Skeletal muscle satellite cell (primary cell): Measurements from ENCODE around the gene MS4A6E.

Experiments
- H3K27me3 ChIP-seq: 2 replicates; pipeline ENCODE4 v1.7.0; 2013; ENCODE audit warnings: low read length; ENCODE audit not compliant: control insufficient read depth, insufficient read depth
- H3K36me3 ChIP-seq: 2 replicates; pipeline ENCODE4 v1.7.0; 2013; ENCODE audit warnings: mild to moderate bottlenecking, control low read depth, low read length; ENCODE audit not compliant: insufficient read depth
- H3K4me1 ChIP-seq: 2 replicates; pipeline ENCODE4 v1.7.0; 2013; ENCODE audit warnings: low read length; ENCODE audit not compliant: control insufficient read depth, insufficient read depth
- H3K4me2 ChIP-seq: 2 replicates; pipeline ENCODE4 v1.7.0; 2013; ENCODE audit warnings: mild to moderate bottlenecking, low read length
- H3K4me3 ChIP-seq: 2 replicates; pipeline ENCODE4 v1.7.0; 2013; ENCODE audit warnings: low read length
- H3K9ac ChIP-seq: 2 replicates; pipeline ENCODE4 v1.7.0; 2013; ENCODE audit warnings: mild to moderate bottlenecking, low read depth, low read length, moderate library complexity
- H3K9me3 ChIP-seq: replicated peaks from 2 replicates; pipeline ENCODE4 v1.7.0; 2013; ENCODE audit warnings: mild to moderate bottlenecking, control low read depth, low read length

MS4A6E gene

DNA sequence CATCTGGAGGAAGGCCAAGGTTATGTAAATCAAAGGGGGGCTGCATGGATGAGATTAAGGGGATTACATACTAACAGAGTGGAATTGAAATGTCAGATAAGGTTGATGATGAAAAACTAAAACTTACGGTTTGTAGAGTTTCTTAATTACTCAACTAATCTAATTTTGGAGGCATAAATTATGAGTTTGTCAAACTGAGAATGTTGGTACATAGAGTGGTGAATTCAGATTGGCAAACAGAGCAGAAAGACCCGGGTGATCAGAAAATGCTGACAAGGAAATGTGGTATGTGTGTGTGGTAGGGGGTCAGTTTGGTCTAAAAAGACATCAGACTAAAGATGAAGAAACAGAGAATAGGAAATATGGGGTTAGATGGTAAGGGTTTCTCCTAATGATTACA lies 11.0 kb downstream of the MS4A6E start:
- no peak overlapping the region for H3K4me2 ChIP-seq
- H3K4me1 ChIP-seq, result no peaks in the 10 kb centered on the region
- H3K9ac ChIP-seq, result no peak overlapping the region
- no peaks in the 10 kb centered on the region for H3K36me3 ChIP-seq
- H3K9me3 ChIP-seq, result no peaks in the 10 kb centered on the region
- H3K4me3 ChIP-seq, result no peak overlapping the region
- H3K27me3 ChIP-seq, result no peaks in the 10 kb centered on the region

DNA sequence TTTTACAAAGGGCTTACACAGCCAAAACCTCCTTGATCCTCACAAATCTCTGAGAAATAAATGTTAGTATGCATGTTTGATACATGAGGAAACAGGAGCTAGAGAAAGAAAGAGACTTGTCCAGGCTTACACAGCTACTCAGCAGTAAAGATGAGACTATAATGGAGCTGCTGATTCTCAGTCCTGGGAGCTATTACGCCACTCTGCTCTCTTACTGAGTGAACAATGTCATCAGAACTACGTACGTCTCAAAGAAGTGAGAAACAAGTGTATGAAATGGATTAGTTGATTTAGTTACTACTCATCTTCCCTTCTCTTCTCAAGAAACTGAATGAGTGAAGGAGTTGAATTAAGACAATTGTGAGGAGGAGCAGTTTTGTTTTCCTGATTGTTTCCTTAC lies 12.3 kb downstream of the MS4A6E start:
- H3K9me3 ChIP-seq, result no peaks in the 10 kb centered on the region
- H3K27me3 ChIP-seq, result no peaks in the 10 kb centered on the region
- no peak overlapping the region for H3K4me3 ChIP-seq
- no peaks in the 10 kb centered on the region for H3K36me3 ChIP-seq
- no peaks in the 10 kb centered on the region for H3K4me1 ChIP-seq
- no peak overlapping the region for H3K4me2 ChIP-seq
- H3K9ac ChIP-seq, result no peak overlapping the region

DNA sequence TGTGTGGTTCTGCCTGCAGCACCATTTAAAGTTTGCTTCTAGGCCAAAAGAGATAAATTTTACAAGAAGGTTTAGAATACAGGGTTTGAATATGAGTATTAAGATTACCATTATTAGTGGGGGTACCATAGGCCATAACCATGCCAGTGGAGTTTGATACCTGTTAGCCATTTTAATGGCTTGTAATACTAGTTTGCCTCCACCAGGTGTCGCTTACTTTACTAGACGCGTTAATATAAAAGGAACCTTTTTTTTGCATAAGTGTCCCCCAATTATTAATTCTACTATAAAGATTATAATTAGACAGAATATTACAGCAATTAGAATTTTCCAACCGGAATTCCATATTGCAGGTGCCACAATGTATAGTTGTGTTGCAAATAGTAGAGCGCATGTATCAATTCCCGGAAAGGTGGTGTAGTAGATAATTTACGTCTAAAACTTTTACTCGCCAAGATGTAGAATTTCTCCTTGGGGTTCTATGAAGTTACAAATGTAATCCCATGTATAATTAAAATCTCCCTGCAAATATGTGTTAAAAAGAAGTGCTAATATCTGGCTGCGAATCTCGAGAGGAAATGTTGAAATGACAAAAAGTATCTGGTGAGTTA lies 16.1 kb downstream of the MS4A6E start:
- Histone ChIP-seq H3K36me3 (no peaks in the 10 kb centered on the region), H3K4me2 (no peak overlapping the region), H3K4me3 (no peak overlapping the region), H3K9ac (no peak overlapping the region), H3K9me3 (no peaks in the 10 kb centered on the region), H3K4me1 (no peaks in the 10 kb centered on the region), H3K27me3 (no peaks in the 10 kb centered on the region)

DNA sequence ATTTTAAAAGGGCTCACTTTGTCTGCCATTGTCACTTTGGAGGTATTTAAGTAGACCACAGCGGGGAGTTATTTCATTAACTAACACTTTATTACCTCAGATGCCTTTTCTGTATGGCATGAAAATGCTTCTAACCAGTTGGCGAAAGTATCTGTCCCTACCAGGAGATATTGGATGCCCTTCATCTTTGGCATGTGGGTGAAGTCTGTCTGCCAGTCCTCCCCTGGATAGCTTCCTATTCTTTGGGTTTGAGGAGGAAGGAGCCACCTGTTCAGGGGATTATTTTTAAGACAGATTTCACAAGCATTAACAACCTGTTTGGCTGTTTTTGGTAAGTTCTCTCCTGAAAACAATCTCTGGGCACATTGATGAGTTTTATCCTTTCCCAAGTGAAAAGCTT lies 17.1 kb downstream of the MS4A6E start:
- no peak overlapping the region for H3K4me3 ChIP-seq
- H3K4me1 ChIP-seq, result no peaks in the 10 kb centered on the region
- H3K4me2 ChIP-seq, result no peak overlapping the region
- H3K9ac ChIP-seq, result no peak overlapping the region
- no peaks in the 10 kb centered on the region for H3K27me3 ChIP-seq
- H3K9me3 ChIP-seq, result no peaks in the 10 kb centered on the region
- no peaks in the 10 kb centered on the region for H3K36me3 ChIP-seq

DNA sequence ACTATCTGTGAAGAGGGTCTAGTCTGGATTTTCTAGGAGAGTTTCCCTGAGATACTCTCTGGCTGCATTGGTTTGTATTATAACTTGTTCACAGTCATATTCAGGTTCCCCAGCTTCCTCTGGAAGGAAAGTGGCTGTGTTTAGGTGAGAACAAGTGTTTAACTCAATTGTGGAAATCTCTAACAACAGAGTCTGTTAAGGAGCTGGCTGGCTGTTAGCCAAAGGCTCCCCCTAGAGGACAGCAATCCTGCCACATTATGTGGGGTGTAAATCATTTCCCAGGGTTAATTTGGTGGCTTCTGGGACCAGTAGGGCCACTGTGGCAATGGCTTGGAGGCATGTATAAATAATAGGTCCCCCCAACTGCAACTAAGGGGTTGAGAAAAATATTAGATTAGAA lies 18.4 kb downstream of the MS4A6E start:
- no peak overlapping the region for H3K9ac ChIP-seq
- H3K9me3 ChIP-seq, result no peaks in the 10 kb centered on the region
- no peak overlapping the region for H3K4me3 ChIP-seq
- H3K4me1 ChIP-seq, result no peaks in the 10 kb centered on the region
- no peaks in the 10 kb centered on the region for H3K36me3 ChIP-seq
- H3K27me3 ChIP-seq, result no peaks in the 10 kb centered on the region
- no peak overlapping the region for H3K4me2 ChIP-seq

DNA sequence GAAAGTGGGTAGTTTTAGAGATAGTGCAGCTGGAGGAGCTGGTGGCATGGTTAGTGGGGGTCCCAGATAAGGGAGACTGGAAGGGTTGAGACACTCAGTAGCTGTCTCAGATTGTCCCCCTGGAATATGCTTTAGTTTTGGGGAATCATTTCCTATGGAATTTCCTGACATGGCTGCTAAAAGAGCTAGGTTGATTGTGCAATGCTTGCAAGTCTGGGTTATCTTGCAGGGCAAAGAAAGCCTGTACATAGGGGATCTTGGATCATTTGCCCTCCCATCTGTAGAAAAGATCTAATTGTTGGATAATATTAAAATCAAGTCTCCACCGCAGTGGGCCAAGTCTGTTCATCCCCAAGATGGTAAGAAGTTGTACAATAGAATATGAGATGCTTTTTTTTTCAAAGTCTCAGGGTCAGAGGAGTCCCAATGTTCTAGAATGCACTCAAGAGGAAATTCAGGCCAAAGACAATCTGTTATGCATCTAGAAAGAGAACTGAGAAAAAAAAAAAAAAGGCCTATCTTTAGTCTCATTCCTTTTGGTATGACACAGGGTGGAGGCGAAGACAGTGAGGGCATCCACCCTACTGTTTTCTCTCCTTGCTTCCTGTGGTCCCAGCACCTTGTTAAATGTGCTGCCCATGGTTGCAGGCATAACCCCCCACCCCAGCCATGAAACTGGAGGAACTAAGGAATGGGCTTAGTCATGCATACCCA lies 20.2 kb downstream of the MS4A6E start:
- H3K4me3 ChIP-seq, result no peak overlapping the region
- H3K9ac ChIP-seq, result no peak overlapping the region
- no peaks in the 10 kb centered on the region for H3K9me3 ChIP-seq
- H3K4me2 ChIP-seq, result no peak overlapping the region
- H3K4me1 ChIP-seq, result no peaks in the 10 kb centered on the region
- H3K36me3 ChIP-seq, result no peaks in the 10 kb centered on the region
- no peaks in the 10 kb centered on the region for H3K27me3 ChIP-seq

DNA sequence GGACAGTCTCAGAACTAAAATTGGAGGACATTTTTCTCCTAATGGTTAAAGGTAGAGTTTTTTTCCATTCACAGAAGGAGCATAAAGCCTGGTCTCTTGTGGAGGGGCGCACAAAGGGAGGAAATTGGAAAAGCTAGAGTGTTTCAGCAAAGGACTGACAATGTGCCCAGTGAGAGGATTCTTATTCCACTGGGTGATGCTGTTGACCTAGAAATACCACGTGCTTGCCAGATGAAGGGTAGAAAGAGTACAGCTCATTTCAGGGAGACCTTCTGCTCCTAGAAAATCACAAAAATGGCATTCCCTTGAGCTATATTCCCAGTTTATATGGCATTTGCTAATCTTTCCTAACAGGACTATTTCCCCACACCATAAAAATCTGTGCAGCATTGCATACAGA lies 21.1 kb downstream of the MS4A6E start:
- Histone ChIP-seq H3K27me3 (no peaks in the 10 kb centered on the region), H3K36me3 (no peaks in the 10 kb centered on the region), H3K4me1 (no peaks in the 10 kb centered on the region), H3K9me3 (no peaks in the 10 kb centered on the region), H3K4me2 (no peak overlapping the region), H3K9ac (no peak overlapping the region), H3K4me3 (no peak overlapping the region)

DNA sequence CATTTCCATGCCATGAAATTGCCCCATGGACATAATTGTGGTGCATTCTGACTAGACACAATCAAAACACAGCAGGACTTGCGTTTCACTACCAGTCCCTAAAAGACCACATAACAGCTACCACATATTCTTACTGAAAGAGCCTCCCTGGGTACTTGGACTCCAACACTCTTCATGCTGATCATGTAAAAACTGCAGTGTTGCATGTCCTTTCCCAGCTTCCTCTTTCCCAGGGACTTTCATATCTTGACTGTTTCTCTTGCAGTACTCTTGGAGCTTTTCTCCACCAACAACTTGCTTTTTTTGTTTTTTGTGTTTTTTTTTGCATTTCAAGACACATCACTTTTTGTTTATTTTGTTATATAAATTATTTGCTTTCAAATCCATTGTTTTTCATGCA lies 22.9 kb downstream of the MS4A6E start:
- H3K27me3 ChIP-seq, result no peaks in the 10 kb centered on the region
- H3K9me3 ChIP-seq, result peaks cover 3% of the 10 kb centered on the region
- no peaks in the 10 kb centered on the region for H3K36me3 ChIP-seq
- no peaks in the 10 kb centered on the region for H3K4me1 ChIP-seq
- H3K4me2 ChIP-seq, result no peak overlapping the region
- H3K9ac ChIP-seq, result no peak overlapping the region
- no peak overlapping the region for H3K4me3 ChIP-seq

DNA sequence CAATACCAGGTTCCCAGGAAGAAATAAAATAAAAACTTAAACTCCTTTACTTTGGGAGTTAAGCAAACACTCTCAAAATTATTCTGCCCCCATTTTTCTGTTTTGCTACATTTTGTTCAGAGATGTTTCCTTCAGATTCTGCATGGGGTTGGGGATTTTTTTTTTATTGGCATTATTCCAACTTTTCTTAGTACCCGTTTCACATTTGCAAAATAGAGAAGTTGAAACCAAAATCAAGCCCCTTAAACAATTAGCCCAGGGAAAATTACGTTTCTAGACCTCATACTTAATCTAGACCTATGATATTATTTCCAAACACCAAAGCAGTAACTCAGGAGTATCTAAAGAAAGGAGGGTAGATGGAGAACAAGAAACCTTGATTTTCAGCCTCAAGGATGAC lies 30.7 kb downstream of the MS4A6E start:
- Histone ChIP-seq H3K4me3 (no peak overlapping the region), H3K4me1 (no peaks in the 10 kb centered on the region), H3K27me3 (no peaks in the 10 kb centered on the region), H3K4me2 (no peak overlapping the region), H3K9ac (no peak overlapping the region), H3K9me3 (peaks cover 3% of the 10 kb centered on the region), H3K36me3 (no peaks in the 10 kb centered on the region)

DNA sequence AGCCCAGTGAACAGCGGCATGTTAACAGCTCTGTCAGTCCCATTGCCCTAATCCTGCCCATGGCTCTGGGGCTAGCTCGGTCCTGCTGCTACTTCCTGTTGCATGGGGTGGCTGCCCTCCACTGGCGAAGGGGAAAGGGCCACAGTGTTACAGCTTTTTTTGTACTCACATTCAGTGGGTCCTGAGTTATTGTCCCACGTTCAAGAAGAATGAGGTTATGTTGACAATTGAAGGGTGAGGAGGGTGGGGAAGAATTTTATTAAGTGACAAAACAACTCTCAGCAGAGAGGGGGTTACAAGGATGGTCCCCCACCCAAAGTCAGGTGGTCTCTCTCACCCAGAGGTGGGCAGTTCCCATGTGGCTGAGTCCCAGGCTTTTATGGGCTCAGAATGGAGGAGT lies 33.6 kb downstream of the MS4A6E start:
- Histone ChIP-seq H3K9me3 (no peaks in the 10 kb centered on the region), H3K36me3 (no peaks in the 10 kb centered on the region), H3K4me2 (no peak overlapping the region), H3K27me3 (no peaks in the 10 kb centered on the region), H3K4me1 (no peaks in the 10 kb centered on the region), H3K9ac (no peak overlapping the region), H3K4me3 (no peak overlapping the region)

DNA sequence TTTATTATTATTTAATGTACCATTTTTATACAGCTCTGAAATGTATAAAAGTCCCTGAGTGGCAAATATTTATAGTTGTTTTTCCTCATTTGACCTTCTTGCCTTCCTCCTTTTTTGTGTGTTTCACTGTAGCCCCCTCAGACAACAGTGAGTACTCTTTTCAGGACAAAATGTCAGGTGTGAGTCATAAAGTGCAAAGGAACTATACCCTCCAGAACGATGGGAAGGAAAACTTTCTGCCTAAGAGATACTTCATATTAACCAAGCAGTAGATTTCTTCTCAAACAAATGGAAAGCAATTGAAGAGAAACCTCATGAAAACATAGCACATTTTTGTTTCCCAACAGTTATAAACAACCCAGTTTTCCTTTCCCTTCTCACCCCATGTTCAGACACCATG lies 35.2 kb downstream of the MS4A6E start:
- H3K27me3 ChIP-seq, result no peaks in the 10 kb centered on the region
- no peak overlapping the region for H3K4me3 ChIP-seq
- H3K4me1 ChIP-seq, result no peaks in the 10 kb centered on the region
- no peaks in the 10 kb centered on the region for H3K9me3 ChIP-seq
- no peak overlapping the region for H3K4me2 ChIP-seq
- no peaks in the 10 kb centered on the region for H3K36me3 ChIP-seq
- no peak overlapping the region for H3K9ac ChIP-seq
